ENCODE results near the gene ESF1.
"Not testable (repeated sequence)": the region's sequence is repeated elsewhere in the genome, so short reads cannot be mapped to it uniquely, and the experiment has no call there.

ESF1 gene

GRCh38 chr20:13786143-13786828, 1.6 kb upstream of the ESF1 start:
- DNase-seq: no peak

- DNase-seq: no peak
These were observed 337 bp downstream of the ESF1 start for GRCh38 chr20:13784271-13784892.

GRCh38 chr20:13783528-13783927, 1.2 kb downstream of the ESF1 start:
- no peak for DNase-seq

GRCh38 chr20:13778827-13779226, 5.9 kb downstream of the ESF1 start:
- DNase-seq: no peak

- no peak for DNase-seq
These were observed 7.5 kb downstream of the ESF1 start for GRCh38 chr20:13777171-13777601.

GRCh38 chr20:13775867-13776266, 8.9 kb downstream of the ESF1 start:
- DNase-seq: no peak

- no peak for DNase-seq
These were observed 12.2 kb downstream of the ESF1 start for GRCh38 chr20:13772529-13772928.

GRCh38 chr20:13771853-13772453, 12.8 kb downstream of the ESF1 start:
- DNase-seq: no peak

GRCh38 chr20:13770141-13770540, 14.6 kb downstream of the ESF1 start:
- no peak for DNase-seq

- DNase-seq: no peak
These were observed 18.8 kb downstream of the ESF1 start for GRCh38 chr20:13765868-13766416.

- DNase-seq: no peak
These were observed 19.4 kb downstream of the ESF1 start for GRCh38 chr20:13765299-13765698.

GRCh38 chr20:13760451-13760946, 24.2 kb downstream of the ESF1 start:
- DNase-seq: not testable (repeated sequence)

GRCh38 chr20:13758884-13759283, 25.8 kb downstream of the ESF1 start:
- DNase-seq: no peak

GRCh38 chr20:13756551-13756950, 28.2 kb downstream of the ESF1 start:
- DNase-seq: no peak

- DNase-seq: no peak
These were observed 28.9 kb downstream of the ESF1 start for GRCh38 chr20:13755809-13756208.

GRCh38 chr20:13753436-13754036, 31.2 kb downstream of the ESF1 start:
- DNase-seq: no peak

- DNase-seq: no peak
These were observed 34.9 kb downstream of the ESF1 start for GRCh38 chr20:13749811-13750210.

- DNase-seq: no peak
These were observed 38.9 kb downstream of the ESF1 start for GRCh38 chr20:13745784-13746183.

- DNase-seq: no peak
These were observed 40.4 kb downstream of the ESF1 start for GRCh38 chr20:13744352-13744751.

- DNase-seq: no peak
These were observed 42.8 kb downstream of the ESF1 start for GRCh38 chr20:13741879-13742278.

- DNase-seq: no peak
These were observed 44.7 kb downstream of the ESF1 start for GRCh38 chr20:13739731-13740649.

- DNase-seq: not testable (repeated sequence)
These were observed 46.5 kb downstream of the ESF1 start for GRCh38 chr20:13738187-13738586.

All from NCI-H187 treated with DMSO at 0.1 percent for 48 hours (cell line).